ENCODE results near the gene LARP7.

LARP7 gene

GRCh38 chr4:112636688-112637551, at the start of gene LARP7, which contains the start of gene ZGRF1:
LARP7 (plus strand) TSS chr4:112637143; CDS start chr4:112644670, 7,527 bp downstream.
ZGRF1 (minus strand) TSS chr4:112636909; CDS start chr4:112633176, 3,733 bp downstream.
- H3K4me3 ChIP-seq (ENCODE audit: low read depth, low read length) = peak within 1 kb of the TSS; percentile 72
- DNase-seq (ENCODE audit: low read depth) = peak; percentile 99
- TF ChIP-seq, protein P1, sequence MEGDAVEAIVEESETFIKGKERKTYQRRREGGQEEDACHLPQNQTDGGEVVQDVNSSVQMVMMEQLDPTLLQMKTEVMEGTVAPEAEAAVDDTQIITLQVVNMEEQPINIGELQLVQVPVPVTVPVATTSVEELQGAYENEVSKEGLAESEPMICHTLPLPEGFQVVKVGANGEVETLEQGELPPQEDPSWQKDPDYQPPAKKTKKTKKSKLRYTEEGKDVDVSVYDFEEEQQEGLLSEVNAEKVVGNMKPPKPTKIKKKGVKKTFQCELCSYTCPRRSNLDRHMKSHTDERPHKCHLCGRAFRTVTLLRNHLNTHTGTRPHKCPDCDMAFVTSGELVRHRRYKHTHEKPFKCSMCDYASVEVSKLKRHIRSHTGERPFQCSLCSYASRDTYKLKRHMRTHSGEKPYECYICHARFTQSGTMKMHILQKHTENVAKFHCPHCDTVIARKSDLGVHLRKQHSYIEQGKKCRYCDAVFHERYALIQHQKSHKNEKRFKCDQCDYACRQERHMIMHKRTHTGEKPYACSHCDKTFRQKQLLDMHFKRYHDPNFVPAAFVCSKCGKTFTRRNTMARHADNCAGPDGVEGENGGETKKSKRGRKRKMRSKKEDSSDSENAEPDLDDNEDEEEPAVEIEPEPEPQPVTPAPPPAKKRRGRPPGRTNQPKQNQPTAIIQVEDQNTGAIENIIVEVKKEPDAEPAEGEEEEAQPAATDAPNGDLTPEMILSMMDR (IDR thresholded peaks at IDR 0.05; ENCODE audit: insufficient read depth, low read depth, low read length, missing control alignments) = peak; percentile 73

- TF ChIP-seq, protein P1 (IDR thresholded peaks at IDR 0.05; ENCODE audit: insufficient read depth, low read depth, low read length, missing control alignments) = no peak
- no peak for DNase-seq (ENCODE audit: low read depth)
- H3K4me3 ChIP-seq (ENCODE audit: low read depth, low read length) = no peak overlapping the region
These were observed 47.7 kb upstream of the LARP7 start for GRCh38 chr4:112589206-112589605.

DNA sequence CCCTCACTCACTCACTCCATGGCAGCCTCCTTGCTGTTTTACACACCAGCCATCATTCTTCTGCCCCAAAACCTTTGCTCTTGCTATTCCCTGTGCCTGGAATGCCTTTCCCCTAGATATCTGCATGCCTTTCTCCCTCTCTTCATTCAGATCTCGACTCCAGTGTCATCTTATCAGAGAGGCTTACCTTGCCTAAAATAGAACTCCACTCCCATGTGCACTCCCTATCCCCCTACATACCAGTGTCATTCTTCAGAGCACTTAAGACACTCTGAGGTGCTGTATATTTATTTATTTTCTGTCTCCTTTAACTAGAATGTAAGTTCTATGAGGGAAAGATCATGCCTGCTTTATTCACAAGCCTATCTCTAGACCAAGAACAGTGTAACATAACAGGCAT, 45.4 kb upstream of the LARP7 start:
- DNase-seq (ENCODE audit: low read depth) = no peak
- no peak overlapping the region for H3K4me3 ChIP-seq (ENCODE audit: low read depth, low read length)
- TF ChIP-seq, protein P1 (IDR thresholded peaks at IDR 0.05; ENCODE audit: insufficient read depth, low read depth, low read length, missing control alignments) = no peak

- TF ChIP-seq, protein P1 (IDR thresholded peaks at IDR 0.05; ENCODE audit: insufficient read depth, low read depth, low read length, missing control alignments) = no peak
- DNase-seq (ENCODE audit: low read depth) = no peak
- H3K4me3 ChIP-seq (ENCODE audit: low read depth, low read length) = no peak overlapping the region
These were observed 44.2 kb upstream of the LARP7 start for GRCh38 chr4:112592717-112593116.

- TF ChIP-seq, protein P1 (IDR thresholded peaks at IDR 0.05; ENCODE audit: insufficient read depth, low read depth, low read length, missing control alignments) = no peak
- peak; percentile 32 for DNase-seq (ENCODE audit: low read depth)
These were observed 43.4 kb upstream of the LARP7 start for GRCh38 chr4:112593438-112594133.

GRCh38 chr4:112594993-112595392, 42.0 kb upstream of the LARP7 start:
- H3K4me3 ChIP-seq (ENCODE audit: low read depth, low read length) = no peak overlapping the region
- no peak for DNase-seq (ENCODE audit: low read depth)
- TF ChIP-seq, protein P1 (IDR thresholded peaks at IDR 0.05; ENCODE audit: insufficient read depth, low read depth, low read length, missing control alignments) = no peak

More at GRCh38 chr4:112593438-112594133, 43.4 kb upstream of the LARP7 start:
- H3K4me3 ChIP-seq (ENCODE audit: low read depth, low read length) = no peak overlapping the region

Measured in GM12865 (cell line).